Vagina (tissue), 2 donors: Measurements from ENCODE around the gene HLA-DMA.

ENCODE experiments used
- CTCF ChIP-seq, 3 experiments: fragments of 450-650 bp in 2 of 3; fragments of 200-600 bp in 1 of 3; sonication (generic) in 1 of 3; IDR thresholded peaks; one replicate each; pipeline ENCODE4 v1.5.1; 2017 to 2019; ENCODE audit warnings: antibody characterized with exemption in 3 of 3, mild to moderate bottlenecking in 2 of 3, moderate library complexity in 2 of 3
- POLR2A ChIP-seq, 2 donors: fragments of 450-650 bp; IDR thresholded peaks; one replicate each; pipeline ENCODE4 v1.6.1; 2017; ENCODE audit warnings: antibody characterized with exemption in 2 of 2, mild to moderate bottlenecking in 2 of 2, moderate library complexity in 2 of 2

GRCh38 chr6:32964776-32965175 lies 11.9 kb upstream of the HLA-DMA start:
- TF ChIP-seq POLR2A (IDR thresholded peaks at IDR 0.05), result no peak
- TF ChIP-seq CTCF (IDR thresholded peaks at IDR 0.05), result no peak
